Measurements from ENCODE around the gene HELLS. TPM values are rescaled to one million over a fixed set of nuclear protein-coding genes. Genes with fewer than 3 reads are reported as not detected.
"Not testable (repeated sequence)": the region's sequence is repeated elsewhere in the genome, so short reads cannot be mapped to it uniquely, and the experiment has no call there.

Gene HELLS
- total RNA-seq, 1 donor from 2014 or later, result 102 TPM

GRCh38 chr10:94524146-94524545, 21.4 kb upstream of the HELLS start:
- H3K4me3 Mint-ChIP-seq, result no peak overlapping the region
- no peaks in the 10 kb centered on the region for H3K9me3 Mint-ChIP-seq
- H3K27me3 Mint-ChIP-seq, result no peaks in the 10 kb centered on the region
- no peak overlapping the region for H3K27ac Mint-ChIP-seq
- no peak for DNase-seq (ENCODE audit: extremely low spot score, unreplicated experiment)
- peaks cover 13% of the 10 kb centered on the region for H3K36me3 Mint-ChIP-seq
- no peaks in the 10 kb centered on the region for H3K4me1 Mint-ChIP-seq (ENCODE audit: unreplicated experiment)
- TF ChIP-seq CTCF (conservative IDR thresholded peaks at IDR 0.05), result no peak

- no peak for DNase-seq (ENCODE audit: extremely low spot score, unreplicated experiment)
- H3K4me3 Mint-ChIP-seq, result no peak overlapping the region
- peaks cover 13% of the 10 kb centered on the region for H3K36me3 Mint-ChIP-seq
- no peaks in the 10 kb centered on the region for H3K9me3 Mint-ChIP-seq
- no peak for TF ChIP-seq CTCF (conservative IDR thresholded peaks at IDR 0.05)
- H3K4me1 Mint-ChIP-seq (ENCODE audit: unreplicated experiment), result no peaks in the 10 kb centered on the region
- no peak overlapping the region for H3K27ac Mint-ChIP-seq
- no peaks in the 10 kb centered on the region for H3K27me3 Mint-ChIP-seq
Measured at GRCh38 chr10:94524711-94525110, 20.9 kb upstream of the HELLS start.

- H3K27me3 Mint-ChIP-seq; H3K9me3 Mint-ChIP-seq; H3K4me1 Mint-ChIP-seq (ENCODE audit: unreplicated experiment); H3K4me3 Mint-ChIP-seq; H3K27ac Mint-ChIP-seq; DNase-seq (ENCODE audit: extremely low spot score, unreplicated experiment): not testable (repeated sequence)
- peaks cover 14% of the 10 kb centered on the region for H3K36me3 Mint-ChIP-seq
Measured at GRCh38 chr10:94531550-94531949, 14.0 kb upstream of the HELLS start.

GRCh38 chr10:94533027-94533426, 12.6 kb upstream of the HELLS start:
- Mint-ChIP-seq H3K9me3 (no peaks in the 10 kb centered on the region), H3K4me1 (ENCODE audit: unreplicated experiment) (no peaks in the 10 kb centered on the region), H3K27ac (no peak overlapping the region), H3K36me3 (peaks cover 8% of the 10 kb centered on the region), H3K4me3 (no peak overlapping the region), H3K27me3 (no peaks in the 10 kb centered on the region)
- no peak for DNase-seq (ENCODE audit: extremely low spot score, unreplicated experiment)
- TF ChIP-seq CTCF (conservative IDR thresholded peaks at IDR 0.05), result no peak

GRCh38 chr10:94542282-94542681, 3.3 kb upstream of the HELLS start:
- H3K9me3 Mint-ChIP-seq; H3K36me3 Mint-ChIP-seq; H3K27ac Mint-ChIP-seq; H3K4me3 Mint-ChIP-seq; H3K27me3 Mint-ChIP-seq; DNase-seq (ENCODE audit: extremely low spot score, unreplicated experiment): not testable (repeated sequence)
- H3K4me1 Mint-ChIP-seq (ENCODE audit: unreplicated experiment), result peaks cover 12% of the 10 kb centered on the region

- peaks cover 20% of the 10 kb centered on the region for H3K4me1 Mint-ChIP-seq (ENCODE audit: unreplicated experiment)
- H3K4me3 Mint-ChIP-seq, result peak overlapping the region; percentile 98
- no peak for DNase-seq (ENCODE audit: extremely low spot score, unreplicated experiment)
- H3K36me3 Mint-ChIP-seq, result peaks cover 4% of the 10 kb centered on the region
- peak overlapping the region; percentile 92 for H3K27ac Mint-ChIP-seq
- TF ChIP-seq CTCF (conservative IDR thresholded peaks at IDR 0.05), result no peak
- no peaks in the 10 kb centered on the region for H3K9me3 Mint-ChIP-seq
- no peaks in the 10 kb centered on the region for H3K27me3 Mint-ChIP-seq
Measured at GRCh38 chr10:94546049-94546900, 687 bp downstream of the HELLS start.
